ENCODE results near the gene SMCO2.

The SMCO2 gene

GRCh38 chr12:27551172-27551840 lies 104.8 kb downstream of the SMCO2 start:
- Histone ChIP-seq H3K9me3 (ENCODE audit: control insufficient read depth, insufficient read depth, low read depth, low read length) (no peaks in the 10 kb centered on the region), H3K36me3 (ENCODE audit: control insufficient read depth in 2 of 2, insufficient read depth in 1 of 2, low read length in 2 of 2) (no peaks in the 10 kb centered on the region), H3K4me1 (ENCODE audit: control insufficient read depth, insufficient read depth, low read length) (peaks cover 29% of the 10 kb centered on the region), H3K27ac (ENCODE audit: extremely low read depth, low read depth, low read length) (no peak overlapping the region), H3K4me3 (ENCODE audit: low read depth, low read length) (no peak overlapping the region)
- ChIA-PET POLR2A (interaction anchor here (2.5 kb wide), 1 partner anchor 27 kb away, joined by 16 read pairs; the partner anchor contains the start of gene PPFIBP1), CTCF (no interaction called here)
- TF ChIP-seq ZNF26 (tag by site-specific recombination; IDR thresholded peaks at IDR 0.05) (no peak), ZNF2 (tag by site-specific recombination; IDR thresholded peaks at IDR 0.05) (no peak), ZNF629 (tag by site-specific recombination; IDR thresholded peaks at IDR 0.05) (no peak), ZNF121 (tag by site-specific recombination; IDR thresholded peaks at IDR 0.05) (no peak), GLIS2 (tag by site-specific recombination; IDR thresholded peaks at IDR 0.05) (no peak), ZNF146 (tag by site-specific recombination; IDR thresholded peaks at IDR 0.05) (no peak)

Data from HEK293 (cell line).